Right renal pelvis (tissue), 4 donors: Measurements from ENCODE around the gene USP38. TPM values are rescaled to one million over a fixed set of nuclear protein-coding genes. Genes with fewer than 3 reads are reported as not detected.
"Not testable (repeated sequence)": the region's sequence is repeated elsewhere in the genome, so short reads cannot be mapped to it uniquely, and the experiment has no call there.

ENCODE experiments used
- DNase-seq, 4 donors: peaks; one replicate each; pipeline ENCODE4 v3.0.0-alpha.2; 2013; ENCODE audit warnings: low read depth in 4 of 4, low spot score in 3 of 4, missing footprints in 1 of 4
- polyA plus RNA-seq, 4 donors: library from polyadenylated mRNA; unstranded; fragments of 120-200 nt; gene quantifications; one replicate each; pipeline ENCODE4 v1.2.1, GENCODE V29; 2013; ENCODE audit not compliant: insufficient read length in 4 of 4

Gene USP38
- polyA plus RNA-seq, 4 donors = 23.4 to 28.1 (median 26.3) TPM

GRCh38 chr4:143254491-143255226, 69.9 kb downstream of the USP38 start:
- DNase-seq = no peak

DNA sequence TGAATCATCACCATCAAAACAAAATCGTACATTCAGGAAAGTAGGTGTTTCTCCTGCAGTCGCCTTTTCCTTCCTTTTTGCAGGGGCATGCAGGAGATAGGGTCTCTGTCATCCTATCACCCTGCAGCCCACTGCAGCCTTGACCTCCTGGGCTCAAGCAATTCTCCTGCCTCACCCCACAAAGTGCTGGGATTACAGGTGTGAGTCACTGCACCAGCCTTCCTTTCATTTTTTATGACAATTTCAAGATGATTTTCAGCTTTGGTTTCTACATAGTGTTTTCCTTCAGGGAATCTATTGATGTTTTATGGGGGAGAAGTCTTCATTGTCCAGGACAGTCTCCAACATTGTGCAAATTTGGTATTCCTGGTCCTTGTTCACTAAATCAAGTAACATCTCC, 71.7 kb downstream of the USP38 start:
- no peak for DNase-seq

GRCh38 chr4:143257356-143257755, 72.6 kb downstream of the USP38 start:
- no peak for DNase-seq

- DNase-seq = no peak
Measured at GRCh38 chr4:143260750-143261149, 76.0 kb downstream of the USP38 start.

DNA sequence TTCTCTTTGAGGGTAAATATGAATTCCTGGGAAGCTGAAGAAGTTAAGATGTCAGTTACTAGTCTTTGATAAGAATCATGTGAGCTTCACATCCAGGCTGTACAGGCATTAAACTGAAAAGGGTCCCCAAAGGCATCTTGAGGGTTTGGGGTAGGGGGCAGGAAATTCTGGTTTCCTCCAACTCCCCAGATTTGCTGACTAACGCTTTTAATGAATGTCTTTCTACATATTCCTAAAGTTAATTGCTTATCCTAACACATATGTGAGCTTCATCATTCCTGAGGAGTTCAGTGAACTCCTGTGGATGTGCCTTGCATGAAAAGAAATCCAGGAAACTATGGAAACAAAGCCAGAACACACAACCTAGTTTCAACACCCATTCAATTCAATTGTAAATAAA, 78.1 kb downstream of the USP38 start:
- no peak for DNase-seq

- not testable (repeated sequence) for DNase-seq
Measured at GRCh38 chr4:143267690-143268089, 83.0 kb downstream of the USP38 start.

DNA sequence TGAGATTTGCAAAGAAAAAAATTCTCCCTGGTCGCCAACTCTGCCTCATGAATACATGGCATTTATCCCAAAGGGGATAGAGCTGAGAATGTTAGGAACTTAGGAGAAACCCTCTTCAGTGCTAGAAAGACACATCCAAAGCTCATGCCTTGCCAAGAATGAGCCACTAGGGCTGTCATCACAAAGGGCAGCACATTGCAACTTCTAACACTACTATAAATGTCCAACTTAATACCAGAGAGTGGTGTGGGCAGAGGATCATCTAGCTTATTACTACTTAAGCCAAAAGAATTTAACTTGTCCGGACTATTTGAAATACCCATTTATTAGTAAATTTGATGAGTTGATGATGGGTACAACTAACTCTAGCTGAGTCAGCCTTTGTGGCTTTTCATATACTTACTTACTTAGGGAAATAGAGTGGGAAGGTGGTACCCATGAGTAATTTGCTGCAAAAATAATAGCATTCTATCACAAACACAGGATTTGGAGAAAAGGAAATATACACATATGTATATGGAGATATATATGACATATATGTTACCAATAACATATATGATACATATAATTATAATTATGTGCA, 85.6 kb downstream of the USP38 start:
- no peak for DNase-seq

Other genes starting within 250 kb of the USP38 start
- gene GAB1, start 152.0 kb downstream of the USP38 start, polyA plus RNA-seq = 10 to 100 TPM; 38.0 to 53.9 (median 46.5) TPM